Omental fat pad (tissue), 4 donors: ENCODE data around the gene IGF1. TPM values are rescaled to one million over a fixed set of nuclear protein-coding genes. Genes with fewer than 3 reads are reported as not detected.

Source experiments
- ATAC-seq: fragments of 150-250 bp; one replicate; pipeline ENCODE4 v1.9.1; 2016; ENCODE audit warnings: mild to moderate bottlenecking, moderate library complexity; ENCODE audit not compliant: low FRiP score
- DNase-seq: peaks from one replicate; pipeline ENCODE4 v3.0.0-alpha.2; 2019; ENCODE audit warnings: low spot score
- total RNA-seq, 4 donors: library from RNA; depleted of rRNA; stranded (reverse); fragments of >200 nt; gene quantifications; one replicate each; pipeline ENCODE4 v1.1.0, GENCODE V29; 2016
- TF ChIP-seq, protein P1 (sequence below), 3 donors: fragments of 450-650 bp; IDR thresholded peaks; one replicate each; pipeline ENCODE4 v1.5.1; 2016 to 2017; ENCODE audit warnings: antibody characterized with exemption in 3 of 3, mild to moderate bottlenecking in 3 of 3, moderate library complexity in 2 of 3

The IGF1 gene
- total RNA-seq, 4 donors from 2014 or later: 68.1 to 248 (median 185) TPM

GRCh38 chr12:102465762-102466560 is 14.4 kb downstream of the IGF1 start:
- DNase-seq: no peak
- no peak for ATAC-seq
- TF ChIP-seq, protein P1, sequence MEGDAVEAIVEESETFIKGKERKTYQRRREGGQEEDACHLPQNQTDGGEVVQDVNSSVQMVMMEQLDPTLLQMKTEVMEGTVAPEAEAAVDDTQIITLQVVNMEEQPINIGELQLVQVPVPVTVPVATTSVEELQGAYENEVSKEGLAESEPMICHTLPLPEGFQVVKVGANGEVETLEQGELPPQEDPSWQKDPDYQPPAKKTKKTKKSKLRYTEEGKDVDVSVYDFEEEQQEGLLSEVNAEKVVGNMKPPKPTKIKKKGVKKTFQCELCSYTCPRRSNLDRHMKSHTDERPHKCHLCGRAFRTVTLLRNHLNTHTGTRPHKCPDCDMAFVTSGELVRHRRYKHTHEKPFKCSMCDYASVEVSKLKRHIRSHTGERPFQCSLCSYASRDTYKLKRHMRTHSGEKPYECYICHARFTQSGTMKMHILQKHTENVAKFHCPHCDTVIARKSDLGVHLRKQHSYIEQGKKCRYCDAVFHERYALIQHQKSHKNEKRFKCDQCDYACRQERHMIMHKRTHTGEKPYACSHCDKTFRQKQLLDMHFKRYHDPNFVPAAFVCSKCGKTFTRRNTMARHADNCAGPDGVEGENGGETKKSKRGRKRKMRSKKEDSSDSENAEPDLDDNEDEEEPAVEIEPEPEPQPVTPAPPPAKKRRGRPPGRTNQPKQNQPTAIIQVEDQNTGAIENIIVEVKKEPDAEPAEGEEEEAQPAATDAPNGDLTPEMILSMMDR (IDR thresholded peaks at IDR 0.05): no peak

DNA sequence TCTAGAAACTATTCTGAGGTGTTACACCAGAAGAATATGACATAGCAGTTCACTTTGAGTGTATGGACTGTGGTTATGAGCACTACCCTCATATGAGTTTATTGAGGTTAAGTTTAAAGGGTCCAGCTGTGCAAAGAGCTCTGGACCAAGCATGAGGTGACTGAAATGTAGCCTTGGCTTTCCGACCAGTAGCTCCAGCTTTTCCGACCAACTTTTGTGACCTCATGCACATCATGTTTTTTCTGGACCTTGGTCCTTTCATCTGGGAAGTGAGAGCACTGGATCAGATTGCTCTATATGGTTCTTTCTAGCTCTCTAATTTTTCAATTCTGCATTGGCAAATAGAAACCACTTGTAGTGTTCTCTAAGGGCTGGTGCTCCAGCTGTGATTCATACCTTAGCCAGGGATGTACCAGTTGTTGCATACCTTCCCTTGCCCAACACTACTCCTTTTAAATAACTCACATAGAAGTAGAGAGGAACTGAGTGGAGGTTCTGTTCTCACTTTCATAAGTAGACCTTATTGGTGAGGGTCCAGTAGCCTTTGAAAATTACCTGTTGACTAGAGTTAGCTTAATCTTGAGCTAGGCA is 16.6 kb downstream of the IGF1 start:
- ATAC-seq: no peak
- TF ChIP-seq, protein P1 (IDR thresholded peaks at IDR 0.05): no peak
- no peak for DNase-seq

DNA sequence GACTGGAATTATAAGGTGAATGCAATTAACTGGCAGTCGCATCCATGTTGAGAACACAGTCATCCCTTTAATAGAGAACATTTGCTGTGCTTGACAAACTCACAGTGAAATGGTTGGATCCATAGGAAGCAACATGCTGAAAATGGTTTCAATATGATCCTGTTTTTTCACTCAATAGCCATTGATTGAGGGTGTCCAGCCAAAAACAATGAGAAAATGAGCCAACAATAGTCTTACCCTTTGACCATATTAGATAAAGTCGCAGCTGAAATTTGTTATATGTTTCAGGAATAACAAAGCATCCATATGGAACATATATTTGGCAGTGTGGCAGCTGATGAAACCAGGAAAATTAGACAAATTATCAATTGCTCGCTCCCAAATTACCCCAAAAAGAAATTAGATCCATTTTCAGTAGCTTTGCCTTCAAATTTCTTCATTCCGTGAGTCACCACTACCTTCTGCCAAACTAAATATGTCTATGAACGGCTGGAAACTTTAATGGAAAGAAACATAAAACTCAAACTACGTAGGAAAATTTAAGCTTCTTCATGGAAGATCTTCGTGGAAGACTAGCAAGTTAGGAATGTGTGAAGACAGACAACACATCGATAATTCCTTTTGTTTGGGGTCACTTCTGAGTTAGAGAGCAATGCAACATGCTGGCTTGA is 17.4 kb downstream of the IGF1 start:
- no peak for DNase-seq
- ATAC-seq: no peak
- TF ChIP-seq, protein P1 (IDR thresholded peaks at IDR 0.05): no peak

GRCh38 chr12:102462386-102462785 is 18.0 kb downstream of the IGF1 start:
- no peak for ATAC-seq
- DNase-seq: no peak
- TF ChIP-seq, protein P1 (IDR thresholded peaks at IDR 0.05): no peak

DNA sequence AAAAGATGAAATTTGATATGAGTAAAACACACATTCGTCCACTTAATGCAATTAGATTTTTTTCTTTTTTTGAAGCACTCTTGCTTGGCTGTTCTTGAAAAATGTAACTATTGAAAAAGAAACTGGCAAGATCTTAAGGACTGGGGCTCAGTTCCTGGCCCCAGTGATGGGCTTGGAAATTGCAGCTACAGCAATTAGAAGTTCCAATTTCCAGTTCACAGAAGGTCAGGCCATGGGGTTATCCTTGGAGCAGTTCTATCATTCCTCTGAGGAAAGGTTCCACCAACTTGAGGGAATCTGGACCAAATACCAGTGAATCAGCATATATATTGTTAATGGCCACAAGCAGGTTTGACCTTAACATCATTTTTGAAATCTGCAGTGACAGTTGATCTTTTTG is 18.9 kb downstream of the IGF1 start:
- no peak for DNase-seq
- no peak for ATAC-seq
- TF ChIP-seq, protein P1 (IDR thresholded peaks at IDR 0.05): no peak

DNA sequence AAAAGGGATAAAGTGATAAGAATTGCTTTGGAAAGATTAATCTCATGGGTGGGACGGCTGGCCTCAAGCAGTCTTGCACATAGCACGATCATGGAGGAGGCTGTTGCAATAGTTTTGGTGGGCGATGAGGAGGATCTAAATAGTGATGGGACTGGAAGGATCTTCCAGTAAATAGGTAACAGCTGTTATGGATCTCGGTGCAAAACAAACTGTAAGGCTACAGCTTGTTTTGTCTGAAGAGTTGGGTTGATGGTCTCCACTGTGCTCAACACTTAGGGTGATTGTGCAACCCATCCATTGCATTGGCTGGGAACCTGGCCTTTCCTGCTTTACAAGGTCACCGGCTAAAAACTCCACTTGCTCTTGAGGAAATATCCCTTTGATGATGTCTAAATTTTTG is 21.0 kb downstream of the IGF1 start:
- TF ChIP-seq, protein P1 (IDR thresholded peaks at IDR 0.05): no peak
- ATAC-seq (no peak), DNase-seq (no peak)
